Measurements from ENCODE around the gene PIK3C2B. TPM values are rescaled to one million over a fixed set of nuclear protein-coding genes. Genes with fewer than 3 reads are reported as not detected.

The PIK3C2B gene
- total RNA-seq, 1 experiment from 2014 or later, result 17.4 TPM

DNA sequence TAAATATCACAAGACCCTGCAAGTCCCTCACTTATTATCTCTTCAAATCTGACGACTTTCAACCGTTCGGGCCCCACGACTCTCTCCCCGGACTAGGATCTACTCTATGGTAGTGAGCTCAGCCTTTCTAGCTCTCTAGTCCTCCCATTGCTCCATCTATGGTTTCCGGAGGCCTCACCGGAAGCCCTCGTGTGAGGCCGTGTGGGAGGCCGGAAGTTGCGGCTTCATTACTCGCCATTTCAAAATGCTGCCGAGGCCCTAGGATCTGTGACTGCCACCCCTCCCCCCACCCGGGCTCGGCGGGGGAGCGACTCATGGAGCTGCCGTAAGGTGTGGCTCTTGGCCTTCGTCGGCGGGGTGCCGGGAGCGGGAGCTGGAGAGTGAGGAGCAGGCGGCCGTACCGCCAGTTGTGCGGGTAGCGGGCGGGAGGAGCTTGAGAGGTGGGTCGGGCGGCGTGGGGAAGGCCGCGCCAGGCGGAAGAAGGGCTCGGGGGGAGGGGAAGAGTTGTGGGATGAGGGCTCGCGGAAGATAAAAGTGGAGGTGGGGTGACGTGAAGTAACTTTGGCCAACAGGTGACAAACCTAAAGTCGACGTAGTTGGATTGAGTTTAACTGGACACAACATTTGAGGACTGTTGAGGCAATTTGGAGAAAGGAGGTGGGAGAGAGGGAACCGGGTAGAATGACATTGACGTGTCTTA, 21.7 kb upstream of the PIK3C2B start, which contains the start of gene MDM4:
MDM4 (plus strand) TSS at position 227 of the 700 bp plus-strand sequence. CDS start 9,113 bp downstream, outside the sequence.
- intact Hi-C loops (cut with micrococcal nuclease), result loop anchor here (1.0 kb wide), 1 partner anchor 9 kb away; no protein-coding TSS in a partner anchor
- H2AFZ ChIP-seq (ENCODE audit: low read depth, low read length, poor library complexity, severe bottlenecking), result peak within 1 kb of the TSS; percentile 40
- TF ChIP-seq ZNF274 (IDR thresholded peaks at IDR 0.05; ENCODE audit: low read depth, low read length) (no peak), ZFX (IDR thresholded peaks at IDR 0.05) (peak; percentile 94), FOSL1 (IDR thresholded peaks at IDR 0.05; ENCODE audit: low read depth) (no peak), SP1 (IDR thresholded peaks at IDR 0.05; ENCODE audit: low read depth) (peak; percentile 48), CEBPB (IDR thresholded peaks at IDR 0.05; ENCODE audit: low read depth) (peak; percentile 76), EZH2 (IDR thresholded peaks at IDR 0.05) (no peak), TCF7L2 (IDR thresholded peaks at IDR 0.05; ENCODE audit: borderline replicate concordance, extremely low read depth, insufficient read depth, insufficient read length) (peak; percentile 94), POLR2AphosphoS5 (IDR thresholded peaks at IDR 0.05; ENCODE audit: low read depth, low read length) (no peak; the same call in 1 of the 2 replicates), CBX3 (IDR thresholded peaks at IDR 0.05; ENCODE audit: low read depth) (no peak; the same call in none of the 2 replicates), RAD21 (IDR thresholded peaks at IDR 0.05; ENCODE audit: low read depth) (no peak), YY1 (IDR thresholded peaks at IDR 0.05; ENCODE audit: extremely low read depth, insufficient replicate concordance, low read depth, low read length) (peak; percentile 67), POLR2A (IDR thresholded peaks at IDR 0.05; ENCODE audit: borderline replicate concordance, extremely low read depth, insufficient read depth, insufficient read length) (peak; percentile 85), ELF1 (IDR thresholded peaks at IDR 0.05; ENCODE audit: borderline replicate concordance, low read depth) (peak; percentile 73; the same call in 1 of the 2 replicates), EZH2phosphoT487 (IDR thresholded peaks at IDR 0.05; ENCODE audit: borderline replicate concordance) (no peak), JUND (IDR thresholded peaks at IDR 0.05) (no peak), EGR1 (IDR thresholded peaks at IDR 0.05; ENCODE audit: low read depth) (peak; percentile 58)
- TF ChIP-seq, protein P1, sequence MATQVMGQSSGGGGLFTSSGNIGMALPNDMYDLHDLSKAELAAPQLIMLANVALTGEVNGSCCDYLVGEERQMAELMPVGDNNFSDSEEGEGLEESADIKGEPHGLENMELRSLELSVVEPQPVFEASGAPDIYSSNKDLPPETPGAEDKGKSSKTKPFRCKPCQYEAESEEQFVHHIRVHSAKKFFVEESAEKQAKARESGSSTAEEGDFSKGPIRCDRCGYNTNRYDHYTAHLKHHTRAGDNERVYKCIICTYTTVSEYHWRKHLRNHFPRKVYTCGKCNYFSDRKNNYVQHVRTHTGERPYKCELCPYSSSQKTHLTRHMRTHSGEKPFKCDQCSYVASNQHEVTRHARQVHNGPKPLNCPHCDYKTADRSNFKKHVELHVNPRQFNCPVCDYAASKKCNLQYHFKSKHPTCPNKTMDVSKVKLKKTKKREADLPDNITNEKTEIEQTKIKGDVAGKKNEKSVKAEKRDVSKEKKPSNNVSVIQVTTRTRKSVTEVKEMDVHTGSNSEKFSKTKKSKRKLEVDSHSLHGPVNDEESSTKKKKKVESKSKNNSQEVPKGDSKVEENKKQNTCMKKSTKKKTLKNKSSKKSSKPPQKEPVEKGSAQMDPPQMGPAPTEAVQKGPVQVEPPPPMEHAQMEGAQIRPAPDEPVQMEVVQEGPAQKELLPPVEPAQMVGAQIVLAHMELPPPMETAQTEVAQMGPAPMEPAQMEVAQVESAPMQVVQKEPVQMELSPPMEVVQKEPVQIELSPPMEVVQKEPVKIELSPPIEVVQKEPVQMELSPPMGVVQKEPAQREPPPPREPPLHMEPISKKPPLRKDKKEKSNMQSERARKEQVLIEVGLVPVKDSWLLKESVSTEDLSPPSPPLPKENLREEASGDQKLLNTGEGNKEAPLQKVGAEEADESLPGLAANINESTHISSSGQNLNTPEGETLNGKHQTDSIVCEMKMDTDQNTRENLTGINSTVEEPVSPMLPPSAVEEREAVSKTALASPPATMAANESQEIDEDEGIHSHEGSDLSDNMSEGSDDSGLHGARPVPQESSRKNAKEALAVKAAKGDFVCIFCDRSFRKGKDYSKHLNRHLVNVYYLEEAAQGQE (IDR thresholded peaks at IDR 0.05; ENCODE audit: low read depth), result no peak
- TF ChIP-seq, protein P2, sequence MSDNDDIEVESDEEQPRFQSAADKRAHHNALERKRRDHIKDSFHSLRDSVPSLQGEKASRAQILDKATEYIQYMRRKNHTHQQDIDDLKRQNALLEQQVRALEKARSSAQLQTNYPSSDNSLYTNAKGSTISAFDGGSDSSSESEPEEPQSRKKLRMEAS (IDR thresholded peaks at IDR 0.05), result peak; percentile 91
- TF ChIP-seq, protein P3, sequence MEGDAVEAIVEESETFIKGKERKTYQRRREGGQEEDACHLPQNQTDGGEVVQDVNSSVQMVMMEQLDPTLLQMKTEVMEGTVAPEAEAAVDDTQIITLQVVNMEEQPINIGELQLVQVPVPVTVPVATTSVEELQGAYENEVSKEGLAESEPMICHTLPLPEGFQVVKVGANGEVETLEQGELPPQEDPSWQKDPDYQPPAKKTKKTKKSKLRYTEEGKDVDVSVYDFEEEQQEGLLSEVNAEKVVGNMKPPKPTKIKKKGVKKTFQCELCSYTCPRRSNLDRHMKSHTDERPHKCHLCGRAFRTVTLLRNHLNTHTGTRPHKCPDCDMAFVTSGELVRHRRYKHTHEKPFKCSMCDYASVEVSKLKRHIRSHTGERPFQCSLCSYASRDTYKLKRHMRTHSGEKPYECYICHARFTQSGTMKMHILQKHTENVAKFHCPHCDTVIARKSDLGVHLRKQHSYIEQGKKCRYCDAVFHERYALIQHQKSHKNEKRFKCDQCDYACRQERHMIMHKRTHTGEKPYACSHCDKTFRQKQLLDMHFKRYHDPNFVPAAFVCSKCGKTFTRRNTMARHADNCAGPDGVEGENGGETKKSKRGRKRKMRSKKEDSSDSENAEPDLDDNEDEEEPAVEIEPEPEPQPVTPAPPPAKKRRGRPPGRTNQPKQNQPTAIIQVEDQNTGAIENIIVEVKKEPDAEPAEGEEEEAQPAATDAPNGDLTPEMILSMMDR (IDR thresholded peaks at IDR 0.05 in 2 of 3, conservative IDR thresholded peaks at IDR 0.05 in 1 of 3; ENCODE audit: borderline replicate concordance in 1 of 3, insufficient read depth in 1 of 3, low read depth in 2 of 3, low read length in 2 of 3), result no peak
- TF ChIP-seq, protein P4, sequence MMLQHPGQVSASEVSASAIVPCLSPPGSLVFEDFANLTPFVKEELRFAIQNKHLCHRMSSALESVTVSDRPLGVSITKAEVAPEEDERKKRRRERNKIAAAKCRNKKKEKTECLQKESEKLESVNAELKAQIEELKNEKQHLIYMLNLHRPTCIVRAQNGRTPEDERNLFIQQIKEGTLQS (IDR thresholded peaks at IDR 0.05), result no peak

More for the DNA sequence above, 21.7 kb upstream of the PIK3C2B start, which contains the start of gene MDM4:
- H3K9me3 ChIP-seq (ENCODE audit: control insufficient read depth in 1 of 2, insufficient read depth in 1 of 2, low read depth in 1 of 2, low read length in 2 of 2), result no peaks in the 10 kb centered on the region
- no peaks in the 10 kb centered on the region for H3K27me3 ChIP-seq (ENCODE audit: insufficient read depth, low read length)
- H3K27ac ChIP-seq (ENCODE audit: low read depth, low read length), result peak within 1 kb of the TSS; percentile 90
- ATAC-seq (peak; percentile 94), DNase-seq (ENCODE audit: low read depth, low spot score) (peak; percentile 97)
- H3K9ac ChIP-seq (ENCODE audit: low read length), result peak within 1 kb of the TSS; percentile 91
- ChIA-PET POLR2A (interaction anchor here (0.6 to 2.8 kb wide), 15 partner anchors 8 to 295 kb away, joined by 3 to 63 read pairs (median 4); partner anchors contain the start of gene PIK3C2B), CTCF (interaction anchor here (0.7 to 2.5 kb wide), 9 partner anchors 10 to 291 kb away, joined by 3 to 12 read pairs (median 3); no protein-coding TSS in a partner anchor), RAD21 (ENCODE audit: low non-redundant PET in 1 of 2, low total read pairs in 2 of 2, uncharacterized antibody in 2 of 2, unreplicated experiment in 2 of 2) (interaction anchor here in 1 of 2 experiments (1.2 kb wide), 1 partner anchor 9 kb away, joined by 4 read pairs; no protein-coding TSS in a partner anchor)
- H3K79me2 ChIP-seq (ENCODE audit: insufficient read depth, low read length), result peaks cover 51% of the 10 kb centered on the region
- H3K4me3 ChIP-seq (replicated peaks in 1 of 2; ENCODE audit: low read depth in 1 of 2, low read length in 2 of 2), result peak within 1 kb of the TSS; percentile 79
- BruUV-seq (replicated peaks), result TSS peak; percentile 61
- H4K20me1 ChIP-seq (ENCODE audit: insufficient read depth), result no peaks in the 10 kb centered on the region
- H3K9me2 ChIP-seq (ENCODE audit: insufficient read depth), result no peaks in the 10 kb centered on the region
- H3K4me1 ChIP-seq (ENCODE audit: control insufficient read depth in 1 of 2, insufficient read depth in 2 of 2, low read length in 2 of 2), result peaks cover 20% of the 10 kb centered on the region in 2 experiments
- peaks cover 0 to 25% of the 10 kb centered on the region in 2 experiments; a peak in 1 of 4 replicates for H3K36me3 ChIP-seq (ENCODE audit: control insufficient read depth in 1 of 2, insufficient read depth in 2 of 2, low read length in 2 of 2)
- peak within 1 kb of the TSS; percentile 69 for H3K4me2 ChIP-seq (ENCODE audit: low read length)
